ENCODE results near the gene CAP1. TPM values are rescaled to one million over a fixed set of nuclear protein-coding genes. Genes with fewer than 3 reads are reported as not detected.

The CAP1 gene
- total RNA-seq, 1 donor from 2014 or later: 417 TPM

DNA sequence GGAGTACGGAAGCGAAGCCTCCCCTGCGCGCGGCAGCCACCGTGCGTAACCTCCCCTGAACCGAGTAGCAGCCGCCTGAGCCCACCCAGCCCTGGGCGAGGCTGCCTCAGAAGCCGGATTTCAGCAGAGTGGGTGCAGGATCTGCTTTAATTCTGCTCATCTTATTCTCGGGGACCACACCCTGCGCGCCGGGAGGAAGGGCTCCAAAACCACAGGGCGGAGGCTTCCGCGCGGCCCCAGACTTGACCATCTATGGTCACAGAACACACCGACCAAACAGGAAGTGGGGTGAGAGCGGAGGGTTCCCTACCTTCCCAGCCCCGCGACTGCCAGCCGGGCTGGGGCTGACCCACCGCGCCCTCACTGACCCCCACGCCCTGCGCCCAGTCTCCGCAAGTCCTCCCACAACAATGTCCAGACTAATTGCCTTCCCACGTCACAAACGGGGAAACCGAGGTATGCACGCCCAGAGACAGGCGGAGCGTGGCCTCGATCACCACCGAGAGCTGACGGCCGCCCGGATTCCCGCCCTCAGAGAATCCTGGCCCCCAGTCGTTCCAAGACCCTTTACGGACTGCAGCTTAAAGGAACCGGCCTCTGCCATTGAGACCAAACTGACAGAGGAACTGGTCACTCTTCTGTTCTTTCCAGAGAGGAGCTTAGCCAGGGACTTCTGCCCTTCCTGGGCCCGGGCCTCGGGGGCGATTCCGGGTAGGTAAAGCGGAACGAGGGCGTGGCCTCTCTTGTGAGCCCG is 595 bp upstream of the CAP1 start:
- H3K4me1 Mint-ChIP-seq: peaks cover 55% of the 10 kb centered on the region
- no peaks in the 10 kb centered on the region for H3K27me3 Mint-ChIP-seq
- no peaks in the 10 kb centered on the region for H3K9me3 Mint-ChIP-seq
- H3K4me3 Mint-ChIP-seq: peak overlapping the region; percentile 93
- peaks cover 34% of the 10 kb centered on the region for H3K36me3 Mint-ChIP-seq (ENCODE audit: low read depth)
- H3K27ac Mint-ChIP-seq: peak overlapping the region; percentile 95
- intact Hi-C loops (cut with micrococcal nuclease): loop anchor here (1.0 to 5.0 kb wide), 5 partner anchors 19 to 939 kb away; partner anchors contain the start of genes CTPS1, MFSD2A and ZMPSTE24
- DNase-seq: peak; percentile 95

DNA sequence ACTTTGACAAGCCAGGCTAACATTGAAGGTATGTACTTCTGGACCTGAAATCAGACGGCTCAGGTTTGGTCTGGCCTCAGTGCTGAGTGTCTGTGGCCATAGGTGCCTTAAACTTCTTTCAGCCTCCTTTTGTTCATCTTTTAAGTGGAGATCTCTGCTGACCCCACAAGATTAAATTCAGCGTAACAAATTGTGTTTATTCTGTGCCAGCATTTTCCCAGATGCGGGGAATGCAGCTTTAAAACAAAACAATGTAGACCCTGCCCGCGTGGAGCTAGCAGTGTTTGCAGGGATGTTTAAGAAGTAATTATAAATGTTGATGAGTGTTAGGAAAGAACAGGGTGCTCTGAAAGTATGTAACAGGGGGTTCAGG is 923 bp downstream of the CAP1 start:
- DNase-seq: no peak
- no peaks in the 10 kb centered on the region for H3K9me3 Mint-ChIP-seq
- H3K36me3 Mint-ChIP-seq (ENCODE audit: low read depth): peaks cover 49% of the 10 kb centered on the region
- peaks cover 67% of the 10 kb centered on the region for H3K4me1 Mint-ChIP-seq
- H3K27ac Mint-ChIP-seq: peak overlapping the region; percentile 95
- H3K27me3 Mint-ChIP-seq: no peaks in the 10 kb centered on the region
- H3K4me3 Mint-ChIP-seq: peak overlapping the region; percentile 93
- intact Hi-C loops (cut with micrococcal nuclease): loop anchor here (2.0 to 5.0 kb wide), 4 partner anchors 17 to 937 kb away; partner anchors contain the start of genes CTPS1 and MFSD2A

DNA sequence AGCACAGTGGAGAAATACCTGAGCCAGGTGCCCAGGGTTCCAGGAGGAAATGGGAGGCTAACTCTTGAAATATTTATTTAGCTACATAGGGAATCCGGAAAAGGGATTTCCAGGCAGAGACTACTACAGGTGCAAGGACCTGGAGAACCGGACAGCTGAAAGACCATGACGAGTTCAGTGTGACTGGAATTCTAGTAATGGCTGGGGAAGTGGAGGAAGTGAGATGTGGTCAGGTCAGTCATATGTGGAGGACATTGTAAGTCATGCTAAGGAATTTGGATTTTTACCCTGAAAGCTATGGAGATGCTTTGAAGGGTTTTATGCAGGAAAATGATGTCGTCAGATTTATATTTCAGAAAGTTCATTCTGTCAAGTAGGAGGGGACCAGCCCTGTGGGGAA is 1.8 kb downstream of the CAP1 start:
- intact Hi-C loops (cut with micrococcal nuclease): loop anchor here (5.0 kb wide), 2 partner anchors 85 to 345 kb away; partner anchors contain the start of gene MFSD2A
- DNase-seq: no peak
- Mint-ChIP-seq H3K27me3 (no peaks in the 10 kb centered on the region), H3K4me1 (peaks cover 63% of the 10 kb centered on the region), H3K9me3 (no peaks in the 10 kb centered on the region), H3K27ac (peak overlapping the region; percentile 76), H3K36me3 (ENCODE audit: low read depth) (peaks cover 51% of the 10 kb centered on the region), H3K4me3 (peak overlapping the region; percentile 93)

DNA sequence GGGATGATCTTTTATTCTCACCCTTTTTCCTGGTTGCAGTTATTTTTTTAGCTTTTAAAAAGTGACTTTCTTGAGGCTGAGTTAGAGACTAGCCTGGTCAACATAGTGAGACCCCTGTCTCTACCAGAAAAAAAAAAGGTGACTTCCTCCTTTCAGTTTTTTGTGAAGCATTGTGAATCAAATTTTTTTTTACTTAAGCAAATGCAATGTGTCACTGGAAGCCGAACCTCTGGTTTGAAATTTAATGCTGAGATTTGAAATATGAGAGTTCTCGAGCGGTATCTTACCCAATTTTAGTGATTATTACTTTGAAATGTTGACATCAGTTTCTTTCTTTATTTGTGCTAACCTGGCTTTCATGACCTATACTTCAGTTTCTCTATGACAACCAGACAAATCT is 3.6 kb downstream of the CAP1 start:
- Mint-ChIP-seq H3K9me3 (no peaks in the 10 kb centered on the region), H3K4me1 (peaks cover 67% of the 10 kb centered on the region), H3K4me3 (peak overlapping the region; percentile 93), H3K27ac (peak overlapping the region; percentile 71), H3K36me3 (ENCODE audit: low read depth) (peaks cover 64% of the 10 kb centered on the region), H3K27me3 (no peaks in the 10 kb centered on the region)
- intact Hi-C loops (cut with micrococcal nuclease): loop anchor here (5.0 kb wide), 2 partner anchors 87 to 343 kb away; partner anchors contain the start of gene MFSD2A
- no peak for DNase-seq

DNA sequence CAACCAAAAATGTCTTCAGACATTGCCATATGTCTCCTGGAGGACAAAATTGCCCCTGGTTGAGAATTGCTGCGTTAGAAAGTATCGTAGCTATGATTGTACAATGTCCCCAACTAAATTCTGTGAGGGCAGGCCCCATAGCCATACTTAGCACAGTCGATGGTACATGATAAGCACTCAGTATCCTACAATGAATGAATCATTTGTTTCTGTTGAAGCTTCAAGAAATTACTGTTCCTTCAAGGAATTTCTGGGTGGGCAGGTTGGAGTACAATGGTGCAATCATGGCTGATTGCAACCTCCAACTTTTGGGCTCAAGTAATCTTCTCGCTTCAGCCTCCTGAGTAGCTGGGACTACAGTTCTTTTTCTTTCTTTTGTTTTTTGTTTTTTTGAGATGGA is 4.7 kb downstream of the CAP1 start:
- Mint-ChIP-seq H3K4me3 (peak overlapping the region; percentile 79), H3K27me3 (no peaks in the 10 kb centered on the region), H3K9me3 (no peaks in the 10 kb centered on the region), H3K4me1 (peaks cover 74% of the 10 kb centered on the region), H3K27ac (peak overlapping the region; percentile 68), H3K36me3 (ENCODE audit: low read depth) (peaks cover 73% of the 10 kb centered on the region)
- no peak for DNase-seq
- intact Hi-C loops (cut with micrococcal nuclease): no loop called here

DNA sequence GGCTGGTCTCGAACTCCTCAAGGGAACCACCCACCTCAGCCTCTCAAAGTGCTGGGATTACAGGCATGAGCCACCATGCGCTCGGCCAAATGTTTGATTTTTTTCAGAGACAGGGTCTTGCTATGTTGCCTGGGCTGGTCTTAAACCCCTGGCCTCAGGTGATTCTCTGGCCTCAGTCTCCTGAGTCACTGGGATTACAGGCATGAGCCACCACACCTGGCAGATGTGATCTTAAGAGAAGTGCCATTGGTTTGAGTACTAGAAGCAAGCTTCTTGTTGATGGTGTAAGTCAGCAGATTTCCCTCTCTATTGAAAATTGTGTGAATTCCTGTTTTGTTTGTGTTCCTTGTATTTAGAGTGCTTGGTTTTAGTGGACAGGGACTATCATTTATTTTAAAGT is 5.2 kb downstream of the CAP1 start:
- Mint-ChIP-seq H3K9me3 (no peaks in the 10 kb centered on the region), H3K36me3 (ENCODE audit: low read depth) (peaks cover 71% of the 10 kb centered on the region), H3K27me3 (no peaks in the 10 kb centered on the region), H3K27ac (peak overlapping the region; percentile 51), H3K4me3 (peak overlapping the region; percentile 79), H3K4me1 (peaks cover 72% of the 10 kb centered on the region)
- intact Hi-C loops (cut with micrococcal nuclease): no loop called here
- DNase-seq: no peak

DNA sequence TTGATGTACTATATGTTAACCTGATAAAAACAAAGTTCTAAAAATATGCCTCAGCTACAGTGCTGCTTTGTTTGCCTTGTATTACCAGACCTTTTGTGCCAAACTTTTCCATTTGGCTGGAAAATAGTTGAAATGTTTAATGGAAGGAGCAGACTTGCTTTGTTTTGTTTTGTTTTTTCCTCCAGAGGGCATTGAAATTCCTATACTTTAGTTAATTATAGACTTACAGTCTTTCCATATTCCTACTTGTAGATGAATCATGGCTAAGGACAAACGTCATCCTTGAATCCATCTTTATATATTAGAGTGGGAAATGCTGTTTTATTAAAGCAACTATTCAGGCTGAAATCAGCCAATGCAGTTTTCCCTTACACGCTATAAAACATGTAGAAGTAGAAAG is 6.7 kb downstream of the CAP1 start:
- peak overlapping the region; percentile 67 for H3K4me3 Mint-ChIP-seq
- H3K27ac Mint-ChIP-seq: peak overlapping the region; percentile 87
- peaks cover 73% of the 10 kb centered on the region for H3K4me1 Mint-ChIP-seq
- DNase-seq: no peak
- H3K27me3 Mint-ChIP-seq: no peaks in the 10 kb centered on the region
- no peaks in the 10 kb centered on the region for H3K9me3 Mint-ChIP-seq
- peaks cover 69% of the 10 kb centered on the region for H3K36me3 Mint-ChIP-seq (ENCODE audit: low read depth)
- intact Hi-C loops (cut with micrococcal nuclease): no loop called here

DNA sequence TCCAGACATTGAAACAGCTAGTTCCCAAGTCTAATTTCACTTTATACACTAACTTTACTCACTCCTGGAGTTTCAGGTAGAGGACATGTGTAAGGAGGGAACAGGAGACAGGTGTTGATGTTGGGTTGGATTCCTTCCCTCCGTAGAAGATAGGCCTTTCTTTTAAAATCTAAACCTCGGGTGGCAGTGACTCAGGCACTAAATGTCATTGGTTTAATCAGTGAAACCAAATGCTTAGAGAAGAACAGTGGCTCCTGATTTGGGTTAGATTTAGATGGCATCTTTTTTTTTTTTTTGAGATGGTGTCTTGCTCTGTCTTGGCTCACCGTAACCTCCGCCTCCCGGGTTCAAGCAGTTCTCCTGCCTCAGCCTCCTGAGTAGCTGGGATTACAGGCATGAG is 7.2 kb downstream of the CAP1 start:
- peak overlapping the region; percentile 67 for H3K4me3 Mint-ChIP-seq
- no peaks in the 10 kb centered on the region for H3K27me3 Mint-ChIP-seq
- H3K27ac Mint-ChIP-seq: peak overlapping the region; percentile 87
- no peaks in the 10 kb centered on the region for H3K9me3 Mint-ChIP-seq
- peaks cover 66% of the 10 kb centered on the region for H3K36me3 Mint-ChIP-seq (ENCODE audit: low read depth)
- no peak for DNase-seq
- H3K4me1 Mint-ChIP-seq: peaks cover 69% of the 10 kb centered on the region
- intact Hi-C loops (cut with micrococcal nuclease): no loop called here

DNA sequence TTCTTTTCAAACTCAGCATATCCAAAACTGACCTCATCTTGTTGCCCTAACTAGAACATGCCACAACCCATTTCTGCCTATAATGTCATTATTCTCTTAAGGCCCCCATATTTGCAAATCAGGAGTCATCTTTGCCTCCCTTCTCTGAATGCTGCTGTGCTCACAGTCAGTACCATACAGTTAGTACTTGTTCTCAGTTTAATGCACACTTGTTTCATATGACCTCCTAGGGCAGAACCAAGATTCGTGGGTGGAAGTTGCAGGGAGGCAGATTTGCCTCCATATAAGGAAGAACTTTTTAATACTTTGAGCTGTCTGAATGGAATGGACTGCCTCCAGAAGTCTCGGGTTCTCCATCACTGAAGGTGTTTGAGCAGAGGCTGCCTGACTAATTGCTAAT is 9.2 kb downstream of the CAP1 start:
- Mint-ChIP-seq H3K27me3 (no peaks in the 10 kb centered on the region), H3K27ac (peak overlapping the region; percentile 77), H3K36me3 (ENCODE audit: low read depth) (peaks cover 63% of the 10 kb centered on the region), H3K4me1 (peaks cover 66% of the 10 kb centered on the region), H3K4me3 (peak overlapping the region; percentile 45), H3K9me3 (no peaks in the 10 kb centered on the region)
- intact Hi-C loops (cut with micrococcal nuclease): loop anchor here (1.0 kb wide), 1 partner anchor 10 kb away; no protein-coding TSS in a partner anchor
- DNase-seq: no peak

DNA sequence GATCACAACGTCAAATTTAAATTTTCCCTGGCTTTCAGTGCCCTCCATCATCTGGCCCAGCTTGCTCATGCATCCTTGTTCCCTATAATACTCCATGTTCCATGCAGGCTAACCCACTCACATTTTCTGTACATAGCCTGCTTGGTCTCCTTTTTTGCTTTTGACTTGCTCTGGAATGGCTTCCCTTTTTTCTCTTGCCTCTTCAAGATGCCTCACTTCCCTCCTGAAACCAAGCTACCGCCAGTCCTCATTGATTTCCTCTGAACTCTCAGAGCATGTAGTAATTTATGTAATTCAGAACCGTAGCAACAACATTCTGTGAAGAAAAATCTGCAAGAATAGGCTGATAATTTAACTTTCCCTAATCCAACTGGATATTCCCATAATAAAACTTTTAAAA is 10.3 kb downstream of the CAP1 start:
- Mint-ChIP-seq H3K4me3 (peak overlapping the region; percentile 15), H3K27me3 (no peaks in the 10 kb centered on the region), H3K9me3 (no peaks in the 10 kb centered on the region)

DNA sequence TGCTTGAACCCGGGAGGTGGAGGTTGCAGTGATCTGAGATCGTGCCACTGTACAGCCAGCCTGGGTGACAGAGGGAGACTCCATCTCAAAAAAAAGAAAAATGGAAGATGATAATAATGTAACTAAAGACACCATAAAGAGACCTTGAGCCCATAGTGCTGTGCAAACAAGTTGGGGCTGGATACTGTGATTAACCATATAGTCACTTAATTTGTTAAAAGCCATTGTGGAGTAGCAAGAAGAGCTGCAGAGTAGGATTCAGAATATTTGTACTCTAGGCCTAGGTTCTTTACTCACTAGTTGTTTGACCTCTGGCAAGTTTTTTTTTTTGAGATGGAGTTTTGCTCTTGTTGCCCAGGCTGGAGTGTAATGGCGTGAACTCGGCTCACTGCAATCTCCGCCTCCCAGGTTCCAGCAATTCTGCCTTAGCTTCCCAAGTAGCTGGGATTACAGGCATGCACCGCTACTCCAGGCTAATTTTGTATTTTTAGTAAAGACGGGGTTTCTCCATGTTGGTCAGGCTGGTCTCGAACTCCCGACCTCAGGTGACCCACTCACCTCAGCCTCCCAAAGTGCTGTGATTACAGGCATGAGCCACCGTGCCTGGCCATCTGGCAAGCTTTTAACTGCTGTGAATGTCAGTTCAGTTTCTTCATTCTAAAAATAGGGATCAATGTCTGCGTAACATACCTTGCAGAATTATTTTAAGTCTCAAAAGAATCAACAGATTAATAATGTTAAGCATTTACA is 12.8 kb downstream of the CAP1 start:
- Mint-ChIP-seq H3K27ac (peak overlapping the region; percentile 4), H3K4me1 (peaks cover 68% of the 10 kb centered on the region), H3K36me3 (ENCODE audit: low read depth) (peaks cover 58% of the 10 kb centered on the region), H3K27me3 (no peaks in the 10 kb centered on the region), H3K4me3 (no peak overlapping the region), H3K9me3 (no peaks in the 10 kb centered on the region)
- intact Hi-C loops (cut with micrococcal nuclease): no loop called here
- DNase-seq: no peak

More for the DNA sequence above, 10.3 kb downstream of the CAP1 start:
- intact Hi-C loops (cut with micrococcal nuclease): no loop called here
- peak overlapping the region; percentile 68 for H3K27ac Mint-ChIP-seq
- DNase-seq: no peak
- peaks cover 63% of the 10 kb centered on the region for H3K4me1 Mint-ChIP-seq
- peaks cover 58% of the 10 kb centered on the region for H3K36me3 Mint-ChIP-seq (ENCODE audit: low read depth)

DNA sequence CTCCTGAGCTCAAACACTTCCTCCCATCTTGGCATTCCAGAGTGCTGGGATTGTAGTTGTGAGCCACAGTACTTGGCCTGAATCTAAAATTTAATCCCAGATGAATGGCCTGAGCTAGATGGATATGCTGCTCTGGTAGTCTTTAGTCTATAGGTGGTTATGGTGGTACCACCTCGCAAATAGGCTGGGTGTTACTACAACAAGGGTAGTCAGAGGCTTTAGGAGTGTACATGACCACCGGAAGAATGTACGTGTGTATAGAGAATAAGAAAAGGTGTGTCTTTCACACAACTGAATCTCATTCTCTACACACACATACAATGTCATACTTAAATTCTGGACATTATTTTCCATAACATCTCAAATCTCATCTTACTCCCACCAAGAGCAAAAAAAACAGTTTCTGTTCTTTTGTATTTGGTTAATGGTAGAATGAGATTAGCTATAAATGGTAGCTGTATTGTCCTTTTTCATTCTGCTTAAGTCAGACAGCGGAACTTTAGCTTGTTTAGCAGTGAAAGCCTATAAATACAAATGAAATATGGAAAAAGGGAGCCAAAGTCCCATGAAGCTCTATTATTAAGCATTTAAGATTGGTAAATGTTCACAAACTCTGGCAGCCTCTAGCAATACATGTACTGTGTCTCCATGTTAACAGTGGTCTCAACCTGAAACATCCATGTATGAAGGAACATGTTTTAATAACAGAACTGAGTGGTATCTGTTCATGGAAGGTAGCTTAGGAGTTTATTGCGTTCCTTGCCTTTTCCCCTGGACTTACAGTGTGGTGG is 16.2 kb downstream of the CAP1 start:
- peaks cover 60% of the 10 kb centered on the region for H3K36me3 Mint-ChIP-seq (ENCODE audit: low read depth)
- no peaks in the 10 kb centered on the region for H3K9me3 Mint-ChIP-seq

DNA sequence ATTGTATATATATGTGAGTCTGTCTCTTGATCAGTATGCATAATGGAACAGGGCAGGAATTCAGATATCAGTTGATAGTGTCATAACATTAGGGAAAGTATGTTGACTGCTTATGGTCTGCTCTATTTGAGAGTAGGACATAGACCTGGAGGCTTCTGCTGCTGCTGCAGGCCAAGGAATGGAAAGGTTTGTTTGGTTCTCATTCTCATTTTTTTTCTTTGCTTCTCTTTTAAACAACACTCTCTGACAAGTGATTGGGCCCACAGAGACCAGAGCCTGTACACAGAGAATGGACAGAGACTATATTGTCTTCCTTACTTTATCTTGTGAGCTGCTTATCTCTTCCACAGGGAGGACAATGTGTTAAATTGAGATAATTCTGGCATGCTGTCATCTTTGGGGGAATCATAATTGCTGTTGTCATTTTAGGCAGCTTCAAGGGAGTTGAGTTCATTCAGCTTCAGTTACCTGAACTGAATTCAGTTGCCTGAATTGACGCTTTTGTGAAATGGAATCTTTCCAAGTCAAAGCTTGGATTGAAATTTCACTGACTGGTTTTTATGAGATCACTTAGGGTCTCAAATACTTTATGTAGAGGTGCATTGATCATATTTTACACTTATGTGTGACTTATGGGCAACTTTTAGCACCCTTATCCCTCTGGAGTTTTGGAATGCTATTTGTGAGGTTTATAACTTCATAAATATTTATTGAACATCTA is 16.9 kb downstream of the CAP1 start:
- Mint-ChIP-seq H3K9me3 (no peaks in the 10 kb centered on the region), H3K27ac (peak overlapping the region; percentile 82), H3K4me3 (peak overlapping the region; percentile 3), H3K36me3 (ENCODE audit: low read depth) (peaks cover 62% of the 10 kb centered on the region), H3K27me3 (no peaks in the 10 kb centered on the region), H3K4me1 (peaks cover 75% of the 10 kb centered on the region)
- DNase-seq: no peak
- intact Hi-C loops (cut with micrococcal nuclease): loop anchor here (2.0 kb wide), 1 partner anchor 17 kb away; the partner anchor contains the start of gene CAP1

More for the DNA sequence above, 16.2 kb downstream of the CAP1 start:
- Mint-ChIP-seq H3K4me3 (peak overlapping the region; percentile 3), H3K27ac (peak overlapping the region; percentile 82), H3K27me3 (no peaks in the 10 kb centered on the region), H3K4me1 (peaks cover 73% of the 10 kb centered on the region)
- intact Hi-C loops (cut with micrococcal nuclease): no loop called here
- DNase-seq: no peak

All from activated CD4-positive, alpha-beta T cell treated with anti-CD3 and anti-CD28 coated beads, Interleukin-2, amount 10 ng/mL, durations not matched to agents 24 days and 14 days (primary cell).